HCT116 (cell line): Measurements from ENCODE around the gene GALNT15. TPM values are rescaled to one million over a fixed set of nuclear protein-coding genes. Genes with fewer than 3 reads are reported as not detected.

Experiments
- ATAC-seq: fragments of 200-7000 bp; cut with Tn5 transposase; 2 replicates; pipeline ENCODE4 v1.9.1; 2020; ENCODE audit warnings: mild to moderate bottlenecking, moderate library complexity
- BruUV-seq: library from RNA; stranded (reverse); fragments of 400-500 nt; replicated peaks from 2 replicates; lab custom pipeline; 2021; lab: Mats Ljungman, UMichigan
- CTCF ChIA-PET: fragments of 300-600 bp; sonication (Branson Sonifier 250); formaldehyde crosslinking; loops from one replicate; lab custom pipeline; 2021; ENCODE audit warnings: antibody characterized with exemption; lab: Charles Lee
- POLR2A ChIA-PET: fragments of 300-600, 350-600 bp; sonication (Branson Sonifier 250); formaldehyde crosslinking; loops from one replicate; lab custom pipeline; 2021; ENCODE audit warnings: antibody characterized with exemption; lab: Charles Lee
- RAD21 ChIA-PET, 2 experiments: fragments of 300-600 bp; sonication (Branson Sonifier 250); formaldehyde crosslinking; loops; one replicate each; lab custom pipeline; 2023; ENCODE audit warnings: low total read pairs in 2 of 2; ENCODE audit not compliant: uncharacterized antibody in 2 of 2, unreplicated experiment in 2 of 2, low non-redundant PET in 1 of 2; lab: Charles Lee
- DNase-seq: peaks from one replicate; pipeline ENCODE4 v3.0.0-alpha.2; 2010; ENCODE audit warnings: low read depth, low spot score
- H2AFZ ChIP-seq: fragments of 200-600 bp; shearing (Covaris generic), sonication (generic); 2 replicates; pipeline ENCODE4 v1.6.1; 2017; ENCODE audit warnings: low read depth, mixed run types, mixed read lengths, antibody characterized with exemption, low read length; ENCODE audit not compliant: poor library complexity, severe bottlenecking
- H3K27ac ChIP-seq: 2 replicates; pipeline ENCODE4 v1.5.1; 2012; ENCODE audit warnings: low read depth, low read length
- H3K27me3 ChIP-seq: fragments of 200-600 bp; sonication (generic); 2 replicates; pipeline ENCODE4 v1.6.1; 2016; ENCODE audit warnings: mixed run types, low read length, mixed read lengths; ENCODE audit not compliant: insufficient read depth
- H3K36me3 ChIP-seq, 2 experiments: fragments of 200-500 bp in 1 of 2; fragments of 200-600 bp in 1 of 2; sonication (Bioruptor generic) in 1 of 2; sonication (generic) in 1 of 2; 2 replicates each; pipeline versions ENCODE4 v1.5.1 to v1.6.1; 2014 to 2016; ENCODE audit warnings: low read length in 2 of 2, inconsistent platforms in 1 of 2, mixed read lengths in 1 of 2, mixed run types in 1 of 2; ENCODE audit not compliant: insufficient read depth in 2 of 2, control insufficient read depth in 1 of 2
- H3K4me1 ChIP-seq, 2 experiments: fragments of 200-600 bp in 1 of 2; sonication (generic) in 1 of 2; 2 replicates each; pipeline versions ENCODE4 v1.5.1 to v1.6.1; 2012 to 2017; ENCODE audit warnings: low read length in 2 of 2, inconsistent platforms in 1 of 2, mild to moderate bottlenecking in 1 of 2, mixed read lengths in 1 of 2, mixed run types in 1 of 2, moderate library complexity in 1 of 2; ENCODE audit not compliant: insufficient read depth in 2 of 2, control insufficient read depth in 1 of 2
- H3K4me2 ChIP-seq: fragments of 200-600 bp; sonication (generic); 2 replicates; pipeline ENCODE4 v1.6.1; 2017; ENCODE audit warnings: mixed run types, low read length, mixed read lengths
- H3K4me3 ChIP-seq, 2 experiments: fragments of 200-600 bp in 1 of 2; sonication (generic) in 1 of 2; replicated peaks in 1 of 2; 2 replicates each; pipeline ENCODE4 v1.5.1; 2011 to 2016; ENCODE audit warnings: low read length in 2 of 2, control low read depth in 1 of 2, low read depth in 1 of 2, mild to moderate bottlenecking in 1 of 2, mixed read lengths in 1 of 2, mixed run types in 1 of 2
- H3K79me2 ChIP-seq: fragments of 200-600 bp; sonication (generic); 2 replicates; pipeline ENCODE4 v1.6.1; 2017; ENCODE audit warnings: mild to moderate bottlenecking, mixed run types, low read length, moderate library complexity, mixed read lengths; ENCODE audit not compliant: insufficient read depth
- H3K9ac ChIP-seq: fragments of 200-600 bp; sonication (generic); 2 replicates; pipeline ENCODE4 v1.6.1; 2016; ENCODE audit warnings: low read length, mixed read lengths
- H3K9me2 ChIP-seq: fragments of 200-600 bp; sonication (generic), shearing (Covaris generic); 2 replicates; pipeline ENCODE4 v1.6.1; 2017; ENCODE audit warnings: mixed run types, mild to moderate bottlenecking, moderate library complexity; ENCODE audit not compliant: insufficient read depth
- H3K9me3 ChIP-seq, 2 experiments: fragments of 200-500 bp in 1 of 2; fragments of 200-600 bp in 1 of 2; sonication (Bioruptor generic) in 1 of 2; sonication (generic) in 1 of 2; 2 replicates each; pipeline ENCODE4 v1.6.1; 2014 to 2017; ENCODE audit warnings: low read length in 2 of 2, mixed read lengths in 2 of 2, inconsistent platforms in 1 of 2, low read depth in 1 of 2, mild to moderate bottlenecking in 1 of 2, mixed run types in 1 of 2, moderate library complexity in 1 of 2; ENCODE audit not compliant: control insufficient read depth in 1 of 2, insufficient read depth in 1 of 2
- H4K20me1 ChIP-seq: fragments of 200-600 bp; sonication (generic), shearing (Covaris generic); 2 replicates; pipeline ENCODE4 v1.6.1; 2017; ENCODE audit warnings: mixed run types, mild to moderate bottlenecking, moderate library complexity; ENCODE audit not compliant: insufficient read depth
- ATF3 ChIP-seq: IDR thresholded peaks from 2 replicates; pipeline ENCODE4 v1.6.1; 2012
- CBX3 ChIP-seq: IDR thresholded peaks from 2 replicates; pipeline ENCODE4 v1.6.1; 2012; ENCODE audit warnings: low read depth
- CEBPB ChIP-seq: IDR thresholded peaks from 2 replicates; pipeline ENCODE4 v1.6.1; 2012; ENCODE audit warnings: low read depth
- CTCF ChIP-seq, 3 experiments: fragments of 200-600 bp in 1 of 3; sonication (generic) in 1 of 3; IDR thresholded peaks in 2 of 3; conservative IDR thresholded peaks in 1 of 3; 2 replicates each; pipeline ENCODE4 v1.5.1; 2012 to 2017; ENCODE audit warnings: low read depth in 2 of 3, low read length in 2 of 3, antibody characterized with exemption in 1 of 3, borderline replicate concordance in 1 of 3, control low read depth in 1 of 3, mild to moderate bottlenecking in 1 of 3, mixed read lengths in 1 of 3, mixed run types in 1 of 3, moderate library complexity in 1 of 3; ENCODE audit not compliant: insufficient read depth in 1 of 3
- EGR1 ChIP-seq: IDR thresholded peaks from 2 replicates; pipeline ENCODE4 v1.6.1; 2012; ENCODE audit warnings: low read depth
- ELF1 ChIP-seq: IDR thresholded peaks from 2 replicates; pipeline ENCODE4 v1.6.1; 2012; ENCODE audit warnings: low read depth, borderline replicate concordance
- EZH2 ChIP-seq: fragments of 200-600 bp; sonication (generic); IDR thresholded peaks from 2 replicates; pipeline ENCODE4 v1.6.1; 2017; ENCODE audit warnings: antibody characterized with exemption, mixed run types
- EZH2phosphoT487 ChIP-seq: fragments of 200-600 bp; IDR thresholded peaks from 2 replicates; pipeline ENCODE4 v1.6.1; 2018; ENCODE audit warnings: antibody characterized with exemption, borderline replicate concordance
- FOSL1 ChIP-seq: IDR thresholded peaks from 2 replicates; pipeline ENCODE4 v1.6.1; 2012; ENCODE audit warnings: low read depth
- JUND ChIP-seq: IDR thresholded peaks from 2 replicates; pipeline ENCODE4 v1.6.1; 2012
- POLR2AphosphoS5 ChIP-seq: IDR thresholded peaks from 2 replicates; pipeline ENCODE4 v1.6.1; 2011; ENCODE audit warnings: mild to moderate bottlenecking, low read depth, low read length, moderate library complexity
- REST ChIP-seq: IDR thresholded peaks from 2 replicates; pipeline ENCODE4 v1.6.1; 2012; ENCODE audit warnings: low read depth
- SIN3A ChIP-seq: IDR thresholded peaks from 2 replicates; pipeline ENCODE4 v1.6.1; 2012; ENCODE audit warnings: low read depth
- SP1 ChIP-seq: IDR thresholded peaks from 2 replicates; pipeline ENCODE4 v1.6.1; 2012; ENCODE audit warnings: low read depth
- SRF ChIP-seq: IDR thresholded peaks from 2 replicates; pipeline ENCODE4 v1.6.1; 2012; ENCODE audit warnings: low read depth
- TCF7L2 ChIP-seq: IDR thresholded peaks from 2 replicates; pipeline ENCODE4 v1.7.0; 2011; ENCODE audit warnings: borderline replicate concordance, inconsistent platforms; ENCODE audit not compliant: insufficient read depth, insufficient read length; ENCODE audit errors: extremely low read depth
- YY1 ChIP-seq: IDR thresholded peaks from 2 replicates; pipeline ENCODE4 v1.6.1; 2011; ENCODE audit warnings: low read length, low read depth, moderate library complexity, mild to moderate bottlenecking; ENCODE audit not compliant: insufficient replicate concordance; ENCODE audit errors: extremely low read depth
- ZBTB33 ChIP-seq: IDR thresholded peaks from 2 replicates; pipeline ENCODE4 v1.6.1; 2011; ENCODE audit warnings: mild to moderate bottlenecking, low read length, moderate library complexity; ENCODE audit not compliant: insufficient replicate concordance; ENCODE audit errors: extremely low read depth
- ZNF274 ChIP-seq: fragments of 200-500 bp; sonication (Bioruptor generic); IDR thresholded peaks from 2 replicates; pipeline ENCODE4 v1.6.1; 2014; ENCODE audit warnings: mild to moderate bottlenecking, low read depth, low read length, inconsistent platforms
- intact Hi-C: fragments of 100-400 bp; cut with micrococcal nuclease; formaldehyde crosslinking; loops from 2 replicates; pipeline ENCODE4 v1.10.0; 2022
- total RNA-seq: library from RNA; stranded (reverse); gene quantifications from one replicate; pipeline ENCODE4 v1.2.1, GENCODE V29; 2021; ENCODE audit not compliant: unreplicated experiment

GALNT15 gene
- total RNA-seq, 1 experiment from 2014 or later, result 0.05 TPM

GRCh38 chr3:16126634-16127033 lies 47.8 kb upstream of the GALNT15 start:
- TF ChIP-seq YY1, result no peak
- no peak for TF ChIP-seq REST
- TF ChIP-seq CBX3, result no peak
- no peak for TF ChIP-seq POLR2AphosphoS5
- no peak for TF ChIP-seq CTCF (IDR thresholded peaks at IDR 0.05 in 2 of 3, conservative IDR thresholded peaks at IDR 0.05 in 1 of 3; ENCODE audit: borderline replicate concordance in 1 of 3, insufficient read depth in 1 of 3, low read depth in 2 of 3, low read length in 2 of 3)
- no peak for TF ChIP-seq EZH2phosphoT487
- no peak for TF ChIP-seq SP1
- TF ChIP-seq SRF, result no peak
- no peak for TF ChIP-seq EZH2
- no peak for TF ChIP-seq ATF3
- TF ChIP-seq JUND, result no peak
- no peak for TF ChIP-seq ZBTB33
- TF ChIP-seq CEBPB, result no peak
- no peak for TF ChIP-seq TCF7L2
- TF ChIP-seq SIN3A, result no peak
- no peak for TF ChIP-seq ZNF274
- TF ChIP-seq ELF1, result no peak
- TF ChIP-seq EGR1, result no peak
- no peak for TF ChIP-seq FOSL1
- TF ChIP-seq, all 23 proteins: peak for 0
- H3K27me3 ChIP-seq, result no peaks in the 10 kb centered on the region
- no peak for DNase-seq
- H3K79me2 ChIP-seq, result no peaks in the 10 kb centered on the region
- H4K20me1 ChIP-seq, result no peaks in the 10 kb centered on the region
- ChIA-PET RAD21 (no interaction called here), CTCF (no interaction called here), POLR2A (no interaction called here)
- intact Hi-C loops, result no loop called here
- H2AFZ ChIP-seq, result no peak overlapping the region
- H3K4me3 ChIP-seq, result no peak overlapping the region
- no peak overlapping the region for H3K9ac ChIP-seq
- H3K36me3 ChIP-seq, result no peaks in the 10 kb centered on the region
- H3K9me2 ChIP-seq, result no peaks in the 10 kb centered on the region
- H3K4me2 ChIP-seq, result no peak overlapping the region
- H3K27ac ChIP-seq, result no peak overlapping the region
- BruUV-seq, result no TSS peak
- no peak for ATAC-seq
- peaks cover 0 to 4% of the 10 kb centered on the region in 2 experiments; a peak in 1 of 4 replicates for H3K4me1 ChIP-seq
- no peaks in the 10 kb centered on the region for H3K9me3 ChIP-seq
